ENCODE measurements around the gene PLA2R1. TPM values are rescaled to one million over a fixed set of nuclear protein-coding genes. Genes with fewer than 3 reads are reported as not detected.

The PLA2R1 gene
- polyA plus RNA-seq, 1 donor: 117 TPM

DNA sequence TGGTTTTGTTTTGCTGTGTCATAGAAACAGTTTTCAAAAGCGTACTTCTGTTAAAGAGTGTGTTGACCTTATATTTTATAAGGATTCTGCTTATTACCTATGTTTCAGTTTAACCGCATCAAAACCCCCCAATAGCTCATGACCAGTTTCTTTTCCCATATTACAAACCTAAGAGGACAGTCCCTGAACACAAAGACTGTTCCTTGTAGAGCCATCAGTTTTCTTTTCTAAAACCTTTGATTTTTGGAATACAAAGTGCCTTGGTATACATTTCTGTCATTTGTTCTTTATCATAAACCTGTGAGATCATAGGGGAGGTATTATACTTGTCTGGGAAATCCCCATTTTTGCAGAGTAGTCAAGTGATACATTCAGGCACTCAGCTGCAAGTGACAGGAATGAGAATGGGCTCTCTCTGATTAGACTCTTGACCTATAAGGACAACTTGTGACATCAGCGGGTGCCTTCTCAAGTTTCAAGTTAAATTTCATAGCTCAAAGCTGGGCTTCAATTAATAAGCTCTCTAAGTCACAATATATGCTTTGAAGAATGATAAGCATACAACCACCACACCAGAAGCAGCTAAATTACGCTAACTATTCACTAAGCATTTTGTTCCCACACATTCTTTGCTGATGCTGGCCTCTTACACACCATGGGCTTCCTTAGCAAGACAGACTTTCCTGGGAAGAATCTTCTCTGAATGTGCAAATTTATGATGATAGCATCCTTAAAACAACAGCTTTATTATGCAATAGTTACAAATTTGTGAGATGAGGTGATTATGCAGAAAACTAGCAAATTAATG lies 167.0 kb downstream of the PLA2R1 start:
- DNase-seq: no peak

DNA sequence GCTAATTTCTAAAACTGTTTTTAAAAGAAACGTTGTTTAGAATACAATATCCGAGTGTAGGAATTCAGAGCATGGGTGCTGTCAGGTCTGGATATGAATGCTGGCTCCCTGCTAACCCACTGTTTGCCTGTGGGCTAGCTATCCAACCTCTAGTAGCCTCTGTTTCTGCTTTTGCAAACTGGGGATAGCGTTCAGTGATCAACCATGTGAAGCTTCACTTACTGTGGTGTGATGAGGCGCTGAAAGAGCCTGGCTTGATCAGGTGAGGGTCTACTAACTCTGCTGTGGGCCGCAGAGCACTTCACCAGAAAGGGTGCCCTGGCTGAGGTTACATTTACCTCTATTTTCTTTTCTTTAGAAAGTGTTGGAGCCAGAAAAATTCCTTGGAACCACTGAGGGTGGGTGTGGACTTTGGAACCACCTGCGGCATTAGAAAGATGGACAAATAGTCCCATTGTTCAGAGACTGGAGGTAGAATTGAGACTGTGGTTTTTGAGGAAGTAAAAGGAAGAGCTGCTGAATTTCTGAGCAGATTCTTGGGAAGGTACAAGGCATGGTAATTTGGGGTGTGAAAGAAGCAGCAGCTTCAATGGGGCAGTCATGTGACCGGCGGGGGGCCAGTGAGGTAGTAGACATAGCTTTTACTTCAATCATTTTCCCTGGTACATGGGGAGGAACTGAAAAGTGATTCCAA lies 168.1 kb downstream of the PLA2R1 start:
- DNase-seq: no peak

DNA sequence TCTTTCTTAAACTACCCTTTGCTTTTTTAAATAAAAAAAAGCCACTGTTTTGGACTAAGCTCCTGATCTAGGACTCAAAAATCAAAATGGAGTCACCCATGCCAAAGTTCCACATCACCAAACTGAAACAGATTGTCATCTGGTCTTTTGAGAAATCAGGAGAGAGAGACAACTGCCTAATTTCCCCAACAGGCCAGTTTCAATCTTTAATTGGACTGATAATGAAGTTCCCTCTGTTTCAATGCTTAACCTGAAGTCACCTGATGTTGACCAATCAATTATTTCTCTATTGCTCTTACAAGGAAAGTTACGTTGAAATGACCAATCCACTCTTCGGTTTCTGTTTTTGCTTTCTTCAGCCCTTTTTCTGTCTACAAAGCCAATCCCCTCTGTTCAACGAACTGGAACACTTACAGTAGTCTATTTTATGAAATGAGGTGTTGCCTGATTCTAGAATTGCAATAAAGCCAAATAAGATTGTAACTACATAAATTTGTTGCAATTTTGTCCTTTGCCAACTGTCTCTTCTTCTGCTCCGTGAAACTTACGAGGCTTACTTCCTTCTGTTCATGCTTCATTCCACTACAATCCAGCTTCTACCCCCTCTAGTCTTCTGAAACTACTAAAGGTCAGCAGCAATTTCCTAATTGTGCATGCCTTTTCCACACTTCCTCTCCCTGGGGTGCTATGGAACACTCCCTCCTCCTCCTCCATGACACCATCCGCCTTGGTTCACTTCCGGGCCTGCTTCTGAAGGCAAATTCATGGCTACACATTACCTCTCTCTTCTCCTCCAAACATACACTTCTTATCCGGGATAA lies 169.2 kb downstream of the PLA2R1 start:
- DNase-seq: no peak

DNA sequence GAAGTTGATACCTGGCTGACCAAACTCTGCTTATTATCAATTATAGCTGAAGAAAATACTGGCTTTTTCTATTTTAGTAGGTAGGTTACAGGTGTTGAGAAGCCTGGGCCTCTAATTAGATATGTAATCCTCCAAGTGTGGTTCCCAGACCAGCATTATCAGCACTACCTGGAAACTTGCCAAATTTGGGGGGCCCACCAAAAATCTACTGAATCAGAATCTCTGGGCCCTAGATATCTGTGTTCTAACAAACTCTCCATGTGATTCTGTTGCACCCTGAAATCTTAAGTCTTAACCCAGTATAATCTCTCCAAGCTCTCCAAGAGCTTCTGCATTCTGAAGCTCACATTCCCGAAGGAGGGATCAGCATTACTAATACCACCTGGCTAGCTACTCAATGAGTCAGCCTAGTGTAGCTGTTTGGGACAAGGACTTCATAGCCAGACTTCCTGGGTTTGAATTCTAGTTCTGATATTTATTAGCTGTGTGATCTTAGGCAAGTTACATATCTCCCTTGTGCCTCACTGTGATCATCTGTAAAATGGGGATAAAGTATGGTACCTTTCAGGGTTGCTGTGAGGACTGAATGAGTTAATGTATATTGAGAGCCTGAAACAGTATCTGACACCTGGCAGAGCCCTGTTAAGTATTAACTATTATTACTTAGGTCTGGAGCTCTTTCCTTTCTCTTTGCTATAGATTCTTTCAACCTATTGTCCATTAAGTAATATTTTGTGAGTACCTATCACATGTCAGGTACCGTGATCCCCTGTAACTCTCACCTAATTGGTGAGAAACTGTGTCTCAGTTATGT lies 170.3 kb downstream of the PLA2R1 start:
- no peak for DNase-seq

DNA sequence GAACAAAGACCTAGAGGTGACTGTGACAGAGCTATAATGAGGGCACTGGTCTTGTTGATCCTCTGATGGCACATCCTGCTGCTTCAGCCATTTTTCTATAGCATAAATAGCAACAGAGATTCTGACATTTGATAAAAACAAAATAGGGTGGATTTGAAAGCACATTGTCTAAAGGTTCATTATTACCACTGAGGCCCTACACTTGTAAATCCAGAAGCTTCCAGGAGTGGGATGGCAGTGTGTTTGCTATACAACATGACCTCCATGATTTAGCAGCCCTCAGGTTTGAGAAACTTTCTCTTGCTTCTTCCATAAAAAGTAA lies 171.2 kb downstream of the PLA2R1 start:
- DNase-seq: no peak

DNA sequence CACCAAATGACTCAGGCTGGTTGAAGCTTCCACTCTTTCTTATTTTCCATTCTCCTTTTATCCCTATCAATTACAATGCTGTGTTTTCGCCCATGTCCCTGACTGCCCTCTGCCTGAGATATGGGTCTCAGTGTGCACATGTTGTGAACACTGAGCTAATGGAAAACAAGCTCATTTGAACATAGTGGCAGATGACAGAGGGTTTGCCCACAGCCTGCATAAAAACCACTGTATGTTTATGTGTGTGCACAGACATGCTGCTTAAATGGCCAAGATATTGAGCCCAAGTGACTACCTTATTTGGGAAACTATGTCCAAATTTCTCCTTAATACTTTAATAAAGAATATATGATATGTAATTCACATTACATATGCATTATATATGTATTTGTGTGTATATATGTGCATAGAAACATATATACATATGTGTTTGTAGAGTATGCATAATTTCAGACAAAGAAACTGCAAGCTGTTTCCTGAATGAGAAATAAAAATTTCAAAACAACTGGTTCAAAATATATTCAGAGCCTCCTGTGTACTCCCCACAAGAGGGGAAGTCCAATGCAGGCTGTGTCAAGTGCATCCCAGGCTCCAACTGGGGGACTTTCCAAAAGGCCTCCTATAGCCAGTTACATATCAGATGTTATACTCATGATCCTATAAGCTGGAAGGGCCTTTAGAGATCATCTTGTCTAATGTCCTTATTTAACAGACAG lies 171.7 kb downstream of the PLA2R1 start:
- DNase-seq: no peak

DNA sequence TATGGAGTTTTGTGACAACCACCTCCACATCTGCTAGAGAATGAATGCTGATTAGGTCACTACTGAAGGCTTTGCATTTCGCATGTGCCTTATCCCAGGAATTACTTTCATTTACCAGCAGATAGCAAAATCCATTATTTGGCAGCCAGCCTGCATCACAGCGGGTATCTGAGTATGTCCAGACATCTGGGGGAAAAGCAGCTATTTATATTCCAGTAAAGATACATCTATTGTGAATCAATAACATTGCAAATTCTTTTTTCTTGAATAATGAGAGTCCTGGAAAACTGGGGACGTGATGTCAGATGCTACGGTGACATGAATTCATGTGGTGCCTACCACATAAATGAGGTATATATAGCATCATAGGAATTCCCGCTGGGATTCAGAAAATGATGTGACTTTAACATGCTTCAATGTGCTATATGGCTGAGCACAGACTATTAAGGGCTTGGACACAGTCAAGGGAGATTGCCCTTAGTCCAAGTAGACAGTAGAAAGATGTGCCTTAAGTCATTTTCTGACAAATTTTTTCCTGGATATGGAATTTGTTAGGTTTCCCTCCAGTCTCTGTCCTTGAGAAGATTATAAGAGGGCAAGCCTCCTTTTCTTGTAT lies 180.2 kb downstream of the PLA2R1 start:
- no peak for DNase-seq

Other genes with a start within 250 kb of the PLA2R1 start
- 7.7 TPM for gene LY75, start 157.9 kb downstream of the PLA2R1 start, polyA plus RNA-seq (ENCODE audit: insufficient read length)
- 16.7 TPM for gene ITGB6, start 137.7 kb upstream of the PLA2R1 start, polyA plus RNA-seq (ENCODE audit: insufficient read length)

Measured in left kidney (tissue), 2 donors.